ENCODE measurements around the gene UNC45A.
"Not testable (repeated sequence)": the region's sequence is repeated elsewhere in the genome, so short reads cannot be mapped to it uniquely, and the experiment has no call there.

Gene UNC45A

GRCh38 chr15:90903733-90904536 is 31.1 kb upstream of the UNC45A start:
- DNase-seq (ENCODE audit: low spot score), result no peak

DNA sequence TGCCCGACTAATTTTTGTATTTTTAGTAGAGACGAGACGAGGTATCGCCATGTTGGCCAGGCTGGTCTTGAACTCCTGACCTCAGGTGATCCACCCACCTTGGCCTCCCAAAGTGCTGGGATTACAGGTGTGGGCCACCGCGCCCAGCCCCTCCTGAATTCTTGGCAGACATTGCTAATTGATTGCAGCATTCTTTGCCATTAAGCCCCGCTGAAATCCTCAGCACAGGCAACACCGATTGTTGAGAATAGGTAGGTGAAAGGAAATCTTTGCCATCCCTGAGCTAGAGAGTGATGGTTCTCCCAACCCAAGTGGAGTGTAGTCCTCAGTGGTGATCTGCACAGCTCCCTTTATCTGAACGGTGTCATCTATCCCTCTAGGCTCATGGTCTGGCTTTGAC is 30.3 kb upstream of the UNC45A start:
- no peak for DNase-seq (ENCODE audit: low spot score)

DNA sequence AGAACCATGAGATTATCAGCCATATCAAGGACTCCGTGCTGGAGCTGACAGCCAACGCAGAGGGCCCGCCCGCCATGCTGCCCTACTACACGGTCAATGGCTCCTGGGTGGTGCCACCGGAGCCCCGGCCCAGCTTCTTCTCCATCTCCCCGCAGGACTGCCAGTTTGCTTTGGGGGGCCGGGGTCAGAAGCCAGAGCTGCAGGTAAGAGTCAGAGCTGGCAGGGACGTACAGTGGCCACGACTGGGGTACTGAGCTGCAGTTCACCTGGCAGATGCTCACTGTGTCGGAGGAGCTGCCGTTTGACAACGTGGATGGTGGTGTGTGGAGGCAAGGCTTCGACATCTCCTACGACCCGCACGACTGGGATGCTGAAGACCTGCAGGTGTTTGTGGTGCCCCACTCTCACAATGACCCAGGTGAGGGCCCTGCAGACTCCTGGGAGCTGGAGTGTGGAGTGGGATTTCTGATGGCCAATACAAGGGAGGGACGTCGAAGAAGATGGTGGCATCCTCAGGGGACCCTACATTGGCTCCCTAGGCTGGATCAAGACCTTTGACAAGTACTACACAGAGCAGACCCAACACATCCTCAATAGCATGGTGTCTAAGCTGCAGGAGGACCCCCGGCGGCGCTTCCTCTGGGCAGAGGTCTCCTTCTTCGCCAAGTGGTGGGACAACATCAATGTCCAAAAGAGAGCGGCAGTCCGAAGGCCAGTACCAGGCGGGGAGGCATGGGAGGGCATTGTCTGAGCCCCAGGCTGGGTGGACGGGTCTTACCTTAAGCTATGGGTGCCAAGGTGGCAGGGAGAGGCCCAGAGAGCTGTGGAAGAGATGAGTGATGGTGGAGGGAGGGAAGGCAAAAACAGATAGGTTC is 29.5 kb upstream of the UNC45A start:
- DNase-seq (ENCODE audit: low spot score), result no peak

- no peak for DNase-seq (ENCODE audit: low spot score)
These were observed 28.8 kb upstream of the UNC45A start for GRCh38 chr15:90906181-90906849.

- no peak for DNase-seq (ENCODE audit: low spot score)
These were observed 27.9 kb upstream of the UNC45A start for GRCh38 chr15:90907051-90907660.

GRCh38 chr15:90907838-90908507 is 27.1 kb upstream of the UNC45A start:
- DNase-seq (ENCODE audit: low spot score), result no peak

DNA sequence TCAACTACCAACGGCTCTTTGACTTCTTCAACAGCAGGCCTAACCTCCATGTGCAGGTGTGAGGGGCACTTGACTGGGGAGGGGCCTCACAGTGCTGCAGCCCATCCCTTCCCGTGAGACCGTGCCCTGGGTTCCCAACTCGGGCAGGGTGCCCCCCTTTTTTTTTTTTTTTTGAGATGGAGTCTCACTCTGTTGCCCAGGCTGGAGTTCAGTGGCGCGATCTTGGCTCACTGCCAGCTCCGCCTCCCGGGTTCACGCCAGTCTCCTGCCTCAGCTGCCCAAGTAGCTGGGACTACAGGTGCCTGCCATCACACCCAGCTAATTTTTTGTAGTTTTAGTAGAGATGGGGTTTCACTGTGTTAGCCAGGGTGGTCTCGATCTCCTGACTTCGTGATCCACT is 25.6 kb upstream of the UNC45A start:
- DNase-seq (ENCODE audit: low spot score), result not testable (repeated sequence)

- no peak for DNase-seq (ENCODE audit: low spot score)
These were observed 25.1 kb upstream of the UNC45A start for GRCh38 chr15:90909976-90910375.

DNA sequence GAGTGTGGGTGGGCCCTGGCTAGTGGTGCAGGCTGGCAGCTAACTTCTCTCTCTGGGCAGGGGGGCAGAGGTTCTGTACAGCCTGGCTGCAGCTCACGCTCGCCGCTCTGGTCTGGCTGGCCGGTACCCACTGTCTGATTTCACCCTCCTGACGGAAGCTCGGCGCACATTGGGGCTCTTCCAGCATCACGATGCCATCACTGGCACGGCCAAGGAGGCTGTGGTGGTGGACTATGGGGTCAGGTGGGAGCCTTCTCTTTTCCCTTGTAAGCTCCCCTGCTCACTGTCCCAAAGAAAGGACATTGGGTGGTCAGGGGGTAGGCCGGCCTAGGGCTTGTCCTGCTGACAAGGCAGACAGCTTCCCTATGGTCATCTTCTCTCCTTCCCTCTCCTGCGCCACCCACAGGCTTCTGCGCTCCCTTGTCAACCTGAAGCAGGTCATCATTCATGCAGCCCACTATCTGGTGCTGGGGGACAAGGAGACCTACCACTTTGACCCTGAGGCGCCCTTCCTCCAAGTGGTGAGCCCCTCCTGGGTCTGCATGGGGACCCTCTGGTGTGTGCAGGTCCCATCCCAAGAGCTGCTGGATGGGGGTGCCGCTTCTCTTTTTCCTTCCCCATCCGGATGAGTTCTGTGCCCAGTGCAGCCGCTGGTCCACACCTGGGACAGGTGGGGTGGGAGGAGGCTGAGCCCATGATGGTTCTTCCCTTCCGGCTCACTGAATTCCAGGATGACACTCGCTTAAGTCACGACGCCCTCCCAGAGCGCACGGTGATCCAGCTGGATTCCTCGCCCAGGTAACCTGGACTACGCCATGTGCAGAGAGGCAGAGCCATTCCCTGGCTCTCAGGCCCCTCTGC is 24.4 kb upstream of the UNC45A start:
- DNase-seq (ENCODE audit: low spot score), result no peak

- DNase-seq (ENCODE audit: low spot score), result no peak
These were observed 23.8 kb upstream of the UNC45A start for GRCh38 chr15:90911302-90911623.

GRCh38 chr15:90911906-90912769 is 22.9 kb upstream of the UNC45A start:
- no peak for DNase-seq (ENCODE audit: low spot score)

GRCh38 chr15:90912770-90913075 is 22.4 kb upstream of the UNC45A start:
- DNase-seq (ENCODE audit: low spot score), result no peak

DNA sequence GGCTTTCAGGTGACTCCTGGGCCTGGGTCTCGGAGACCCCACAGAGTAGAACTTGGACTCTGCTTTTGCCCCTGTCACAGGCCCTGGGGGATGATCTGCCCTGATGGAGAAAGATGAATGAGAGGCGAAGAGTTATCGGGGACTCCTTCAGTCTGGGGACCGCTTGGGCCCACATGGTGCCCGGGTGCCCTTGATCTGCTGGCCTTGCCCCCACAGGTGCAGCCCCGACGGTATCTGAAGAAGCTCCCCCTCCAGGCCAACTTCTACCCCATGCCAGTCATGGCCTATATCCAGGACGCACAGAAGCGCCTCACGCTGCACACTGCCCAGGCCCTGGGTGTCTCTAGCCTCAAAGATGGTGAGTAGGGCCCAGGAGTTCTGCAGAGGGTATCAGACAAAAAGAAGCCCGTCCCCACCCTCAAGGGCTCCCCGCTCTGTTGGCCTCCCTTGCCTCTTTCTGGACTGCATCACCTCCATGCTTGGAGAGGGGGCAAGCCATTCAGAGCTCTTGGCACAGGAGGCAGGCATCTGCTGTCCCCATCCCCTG is 21.6 kb upstream of the UNC45A start:
- no peak for DNase-seq (ENCODE audit: low spot score)

DNA sequence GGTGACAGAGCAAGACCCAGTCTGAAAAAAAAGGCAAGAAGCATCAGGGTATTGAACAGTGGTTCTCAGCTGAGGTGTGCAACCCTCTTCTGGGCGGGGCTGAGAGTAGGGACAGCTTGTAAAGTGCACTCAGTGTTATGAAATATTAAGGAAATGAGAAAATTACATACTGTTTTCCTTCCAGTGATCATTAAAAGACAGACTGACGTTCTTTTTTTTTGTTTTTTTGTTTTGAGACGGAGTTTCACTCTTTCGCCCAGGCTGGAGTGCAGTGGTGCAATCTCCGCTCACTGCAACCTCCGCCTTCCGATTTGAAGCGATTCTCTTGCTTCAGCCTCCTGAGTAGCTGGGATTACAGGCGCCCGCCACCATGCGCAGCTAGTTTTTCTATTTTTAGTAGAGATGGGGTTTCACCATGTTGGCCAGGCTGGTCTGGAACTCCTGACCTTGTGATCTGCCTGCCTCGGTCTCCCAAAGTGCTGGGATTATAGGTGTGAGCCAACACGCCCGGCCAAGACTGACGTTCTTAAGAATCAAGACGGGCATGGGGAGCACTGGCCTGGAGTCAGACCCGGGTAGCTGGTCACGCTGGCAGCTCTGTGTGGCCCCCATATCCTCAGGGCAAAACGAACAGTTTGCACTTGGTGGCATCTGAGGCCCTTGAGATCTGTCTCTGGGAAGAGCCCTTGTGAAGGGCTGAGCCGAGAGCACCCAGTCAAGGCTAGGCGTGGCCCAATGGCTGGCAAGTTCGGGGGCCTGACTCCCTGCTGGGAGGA is 20.6 kb upstream of the UNC45A start:
- DNase-seq (ENCODE audit: low spot score), result no peak

GRCh38 chr15:90915216-90915807 is 19.8 kb upstream of the UNC45A start:
- no peak for DNase-seq (ENCODE audit: low spot score)

GRCh38 chr15:90915808-90916440 is 19.2 kb upstream of the UNC45A start:
- no peak for DNase-seq (ENCODE audit: low spot score)

DNA sequence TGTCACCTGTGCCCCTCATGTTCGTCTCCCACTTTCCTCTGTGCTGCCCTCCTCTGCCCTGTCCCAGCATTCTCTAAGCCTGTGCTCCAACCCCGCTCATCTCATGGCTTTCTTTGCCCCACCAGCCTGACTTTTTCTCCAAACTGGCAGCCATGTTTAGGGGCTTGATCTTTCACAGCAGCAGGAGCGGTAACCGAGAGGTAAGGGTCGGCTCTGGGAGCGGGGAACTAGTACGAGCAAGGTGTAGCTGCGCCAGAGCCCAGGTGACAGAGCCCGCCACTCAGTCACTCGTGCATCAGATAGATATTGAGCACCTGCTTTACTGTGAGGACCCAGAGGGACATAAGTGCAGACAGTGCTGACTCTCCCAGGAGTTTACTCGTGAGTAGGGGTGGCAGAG is 18.6 kb upstream of the UNC45A start:
- no peak for DNase-seq (ENCODE audit: low spot score)

DNA sequence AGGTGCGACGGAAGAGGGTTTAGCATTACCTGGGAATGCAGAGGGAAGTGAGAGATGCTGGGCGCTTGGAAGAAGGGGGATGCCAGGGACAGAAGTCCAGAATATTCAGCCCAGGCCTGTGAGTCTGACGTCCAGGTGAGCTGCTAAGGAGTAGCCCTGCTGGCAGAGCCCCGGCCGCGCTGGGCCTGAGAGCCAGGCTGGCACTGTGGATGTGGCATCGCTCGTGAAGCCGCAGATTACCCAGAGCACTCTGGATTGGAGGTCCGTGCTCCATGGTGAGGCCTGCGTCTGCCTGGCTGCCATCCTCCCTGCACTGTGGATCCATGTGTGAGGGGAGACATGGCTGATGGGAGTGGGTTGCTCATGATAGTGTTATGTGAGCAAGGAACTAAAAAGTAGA is 17.5 kb upstream of the UNC45A start:
- no peak for DNase-seq (ENCODE audit: low spot score)

All from LoVo (cell line).